Ramos (cell line): ENCODE measurements around the gene TBL1X.
"Not testable (repeated sequence)": the region's sequence is repeated elsewhere in the genome, so short reads cannot be mapped to it uniquely, and the experiment has no call there.

ENCODE experiments used
- in situ Hi-C: fragments of 300-500 bp; cut with MboI; formaldehyde crosslinking; loops from one replicate; pipeline ENCODE4 v1.14.3; 2022; ENCODE audit warnings: low sequenced_read_pairs; ENCODE audit not compliant: unreplicated experiment

Gene TBL1X

GRCh38 chrX:9464435-9465371, at the start of gene TBL1X:
TSS of gene TBL1X (plus strand) at chrX:9465058. CDS start at chrX:9653587, 188,529 bp downstream.
- in situ Hi-C loops, result loop anchor here (10.0 to 25.0 kb wide), 3 partner anchors 98 to 673 kb away; no protein-coding TSS in a partner anchor

- in situ Hi-C loops, result no loop called here
Measured at GRCh38 chrX:9416562-9417348, 48.1 kb upstream of the TBL1X start.

DNA sequence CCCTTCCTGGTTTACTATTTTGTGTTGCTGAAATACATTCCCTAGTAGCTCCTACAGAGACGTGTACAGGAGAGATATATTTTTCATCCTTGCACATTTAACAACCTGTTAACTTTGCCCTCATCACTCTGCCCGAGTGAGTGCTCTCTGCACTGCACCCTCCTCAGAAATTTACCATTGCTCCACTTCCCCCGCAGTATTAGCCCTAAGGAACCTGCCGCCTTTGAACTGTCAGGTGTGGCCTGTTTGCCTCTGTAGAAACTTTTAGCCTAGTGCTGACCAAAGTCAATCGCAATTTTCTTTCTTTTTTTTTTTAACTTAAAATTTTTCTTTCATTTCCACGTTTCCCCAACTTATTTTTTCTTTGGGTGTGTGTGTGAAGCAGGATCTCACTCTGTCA, 46.6 kb upstream of the TBL1X start:
- in situ Hi-C loops, result no loop called here

GRCh38 chrX:9420275-9421265, 44.3 kb upstream of the TBL1X start:
- in situ Hi-C loops, result no loop called here

DNA sequence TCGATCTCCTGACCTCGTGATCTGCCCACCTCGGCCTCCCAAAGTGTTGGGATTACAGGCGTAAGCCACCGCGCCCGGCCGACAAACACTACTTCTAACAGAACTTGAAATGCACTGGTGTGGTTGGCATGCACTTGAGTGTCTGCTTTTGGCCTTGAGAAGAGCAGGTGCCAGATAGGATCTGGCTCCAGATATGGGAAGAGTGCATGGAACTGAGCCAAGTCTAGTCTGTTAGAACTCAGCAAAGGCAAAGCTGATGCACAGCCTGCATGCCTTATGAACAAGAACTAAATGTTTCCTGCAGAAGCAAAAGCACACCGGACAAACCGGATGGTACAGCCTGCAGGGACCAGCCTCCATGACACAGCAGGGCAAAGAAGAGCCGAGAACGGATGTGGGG, 35.1 kb upstream of the TBL1X start:
- in situ Hi-C loops, result no loop called here

- in situ Hi-C loops, result no loop called here
Measured at GRCh38 chrX:9430346-9430921, 34.4 kb upstream of the TBL1X start.

GRCh38 chrX:9431281-9431680, 33.6 kb upstream of the TBL1X start:
- in situ Hi-C loops, result no loop called here

DNA sequence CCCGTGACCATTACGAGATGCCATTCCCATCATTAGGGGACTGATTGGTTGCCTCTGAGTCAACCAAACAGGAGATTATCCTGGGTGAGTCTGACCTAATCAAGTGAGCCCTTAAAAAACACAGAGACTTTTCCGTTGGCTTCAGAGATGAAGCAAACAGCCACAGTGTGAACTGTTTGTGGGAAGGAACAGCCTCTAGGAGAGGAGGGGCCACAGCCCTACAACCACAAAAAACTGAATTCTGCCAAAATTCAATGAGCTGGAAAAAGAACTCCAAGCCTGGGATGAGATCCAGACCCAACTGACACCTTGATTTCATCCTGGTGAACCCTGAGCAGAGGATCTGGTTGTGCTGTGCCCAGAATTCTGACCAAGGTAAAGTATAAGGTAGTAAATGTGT, 31.3 kb upstream of the TBL1X start:
- in situ Hi-C loops, result no loop called here

- in situ Hi-C loops, result no loop called here
Measured at GRCh38 chrX:9434051-9434550, 30.8 kb upstream of the TBL1X start.

- in situ Hi-C loops, result not testable (repeated sequence)
Measured at GRCh38 chrX:9435086-9435485, 29.8 kb upstream of the TBL1X start.

- in situ Hi-C loops, result no loop called here
Measured at GRCh38 chrX:9436812-9437211, 28.0 kb upstream of the TBL1X start.

GRCh38 chrX:9438933-9439494, 25.8 kb upstream of the TBL1X start:
- in situ Hi-C loops, result no loop called here

DNA sequence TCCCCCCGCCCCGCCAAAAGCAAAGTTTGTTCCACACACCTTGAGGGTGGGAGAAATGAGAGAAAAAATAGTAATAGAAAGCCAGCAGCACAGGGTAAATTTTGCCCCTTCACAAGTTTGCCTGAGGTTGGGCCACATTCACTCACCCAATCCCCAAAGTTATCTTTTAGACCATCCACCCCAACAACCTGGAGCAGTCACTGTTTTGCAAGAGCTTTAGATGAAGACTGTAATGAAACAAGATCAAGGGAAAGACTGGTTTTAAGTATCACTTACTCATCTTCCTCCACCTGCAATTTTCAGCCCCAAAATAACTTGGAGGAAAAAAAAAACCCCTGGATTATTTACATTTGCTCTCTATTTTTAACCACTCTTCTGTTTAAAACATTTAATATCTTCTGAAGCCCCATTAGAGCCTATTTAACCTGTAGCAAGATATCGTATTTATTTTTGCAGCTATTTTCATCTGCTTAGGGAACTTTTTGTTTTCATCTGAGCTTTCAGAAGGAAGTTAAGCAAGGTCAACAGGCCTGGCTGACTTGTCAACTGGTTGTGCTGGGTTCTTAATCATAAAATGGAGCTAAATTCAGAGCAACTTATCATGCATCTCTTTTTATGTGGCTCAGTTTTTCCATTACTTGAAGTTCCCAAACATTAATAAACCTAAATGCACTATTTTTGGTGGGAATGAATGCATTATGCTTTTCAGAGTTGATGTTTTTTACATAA, 24.6 kb upstream of the TBL1X start:
- in situ Hi-C loops, result no loop called here

DNA sequence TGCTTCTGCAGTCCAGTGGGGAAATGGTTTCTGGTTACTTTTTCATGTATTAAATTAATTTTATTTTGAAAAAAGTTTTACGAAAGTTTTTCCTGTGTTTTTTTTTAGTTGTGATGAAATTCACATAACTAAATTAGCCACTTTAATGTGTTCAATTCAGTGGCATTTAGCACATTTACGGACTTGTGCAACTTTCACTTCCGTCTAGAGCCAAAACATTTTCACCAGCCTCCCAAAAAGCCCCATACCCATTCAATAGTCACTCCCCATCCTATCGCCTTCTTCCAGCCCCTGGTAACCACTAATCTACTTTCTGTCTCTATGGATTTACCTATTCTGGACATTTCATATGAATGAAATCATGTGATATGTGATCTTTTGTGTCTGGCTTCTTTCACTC, 22.8 kb upstream of the TBL1X start:
- in situ Hi-C loops, result no loop called here

GRCh38 chrX:9443327-9443726, 21.5 kb upstream of the TBL1X start:
- in situ Hi-C loops, result no loop called here

DNA sequence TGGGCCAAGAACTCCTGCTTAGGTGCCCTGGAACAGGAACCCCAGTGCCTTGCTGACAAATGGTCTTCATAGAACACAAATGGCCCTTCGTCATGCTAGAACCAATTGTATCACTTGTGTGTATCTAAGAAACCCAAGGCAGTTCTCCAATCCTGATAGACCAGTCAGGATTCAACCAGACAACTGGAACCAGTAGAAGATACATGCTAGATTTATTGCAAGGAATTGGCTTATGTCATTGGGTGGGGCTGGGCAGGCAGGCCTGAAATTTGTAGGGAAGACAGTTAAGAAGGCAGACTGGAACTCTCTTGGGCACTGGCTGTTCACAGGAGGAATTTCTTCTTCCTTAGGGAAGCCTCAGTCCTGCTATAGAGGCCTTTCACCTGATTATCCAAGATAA, 17.0 kb upstream of the TBL1X start:
- in situ Hi-C loops, result no loop called here

GRCh38 chrX:9456250-9457074, 8.4 kb upstream of the TBL1X start:
- in situ Hi-C loops, result loop anchor here (25.0 kb wide), 2 partner anchors 106 to 681 kb away; no protein-coding TSS in a partner anchor

- in situ Hi-C loops, result loop anchor here (25.0 kb wide), 2 partner anchors 104 to 679 kb away; no protein-coding TSS in a partner anchor
Measured at GRCh38 chrX:9458034-9458433, 6.8 kb upstream of the TBL1X start.
